Daoy (cell line): ENCODE results near the gene LRRC1. TPM values are rescaled to one million over a fixed set of nuclear protein-coding genes. Genes with fewer than 3 reads are reported as not detected.

Experiments
- DNase-seq: peaks from one replicate; pipeline ENCODE4 v3.0.0-alpha.2; 2015; ENCODE audit warnings: low read depth
- total RNA-seq: library from RNA; depleted of rRNA; stranded (reverse); fragments of >200 nt; shearing (Covaris generic); gene quantifications from 2 replicates; pipeline ENCODE4 v1.2.3, GENCODE V29; 2014

LRRC1 gene
- total RNA-seq, 1 experiment from 2014 or later, result 12.2 TPM

- DNase-seq, result no peak
Measured at GRCh38 chr6:53846250-53846649, 51.4 kb downstream of the LRRC1 start.

DNA sequence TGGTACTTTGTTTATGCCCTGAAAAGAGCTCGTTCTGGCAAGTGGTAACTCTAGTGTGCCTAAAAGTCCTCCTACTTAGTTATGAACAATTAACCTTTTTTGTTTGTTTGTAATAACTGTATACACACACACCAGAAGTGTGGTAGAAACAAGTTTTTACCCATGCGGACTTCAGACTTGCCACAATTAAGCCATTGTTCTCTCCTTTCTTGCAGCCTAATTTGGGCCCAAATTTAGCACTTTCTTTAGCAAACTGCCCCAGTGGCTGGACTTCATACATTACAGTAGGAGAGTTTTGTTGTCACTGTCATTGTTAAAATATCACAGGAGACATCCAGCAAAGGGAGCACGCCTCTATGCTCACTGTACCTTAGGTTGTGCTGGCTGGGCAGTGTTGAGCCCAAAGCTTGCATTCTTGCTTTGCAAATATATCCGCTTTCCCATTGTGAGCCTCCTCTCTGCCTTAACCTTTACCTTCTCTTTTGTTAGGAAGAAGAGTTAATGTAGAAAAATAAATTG is 53.0 kb downstream of the LRRC1 start:
- no peak for DNase-seq

GRCh38 chr6:53850527-53850926 is 55.7 kb downstream of the LRRC1 start:
- no peak for DNase-seq

- no peak for DNase-seq
Measured at GRCh38 chr6:53851561-53851960, 56.8 kb downstream of the LRRC1 start.

GRCh38 chr6:53852805-53853204 is 58.0 kb downstream of the LRRC1 start:
- DNase-seq, result no peak

DNA sequence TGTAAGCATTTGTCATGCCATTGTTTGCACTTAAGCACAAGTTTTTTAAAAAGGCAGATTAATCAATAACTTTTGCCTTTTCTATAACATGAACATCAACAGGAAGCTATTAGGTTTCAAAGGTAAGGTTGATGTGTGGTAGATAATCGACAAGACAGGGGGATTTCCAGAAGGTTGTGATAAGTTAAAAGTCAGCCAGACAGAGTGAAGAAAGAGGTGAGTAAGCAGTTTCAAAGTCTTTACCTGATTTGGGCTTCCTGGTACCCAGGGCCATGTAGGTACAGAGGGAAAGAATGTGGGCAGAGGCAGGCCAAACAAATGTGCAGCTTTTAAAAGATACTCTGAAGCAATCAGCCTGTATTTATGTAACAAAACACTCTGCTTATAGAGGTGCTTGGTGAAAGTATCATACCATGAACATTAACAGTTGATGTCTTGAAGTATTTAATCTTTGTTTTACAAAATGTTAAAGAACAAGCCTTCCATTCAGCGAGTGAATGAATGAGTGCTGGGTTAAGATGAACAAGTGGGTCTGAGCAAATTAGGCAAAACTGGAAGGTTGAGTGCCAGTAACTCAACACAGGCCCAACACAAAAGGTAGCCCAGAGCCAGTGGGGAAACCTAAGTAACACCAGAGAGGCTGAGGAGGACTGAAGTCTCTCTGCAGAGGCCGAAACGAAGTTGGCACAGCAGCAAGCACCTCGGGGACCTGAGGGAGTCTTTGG is 60.2 kb downstream of the LRRC1 start:
- no peak for DNase-seq

- no peak for DNase-seq
Measured at GRCh38 chr6:53855940-53856339, 61.1 kb downstream of the LRRC1 start.

- DNase-seq, result no peak
Measured at GRCh38 chr6:53857318-53858094, 62.7 kb downstream of the LRRC1 start.

- DNase-seq, result no peak
Measured at GRCh38 chr6:53858196-53858595, 63.4 kb downstream of the LRRC1 start.

DNA sequence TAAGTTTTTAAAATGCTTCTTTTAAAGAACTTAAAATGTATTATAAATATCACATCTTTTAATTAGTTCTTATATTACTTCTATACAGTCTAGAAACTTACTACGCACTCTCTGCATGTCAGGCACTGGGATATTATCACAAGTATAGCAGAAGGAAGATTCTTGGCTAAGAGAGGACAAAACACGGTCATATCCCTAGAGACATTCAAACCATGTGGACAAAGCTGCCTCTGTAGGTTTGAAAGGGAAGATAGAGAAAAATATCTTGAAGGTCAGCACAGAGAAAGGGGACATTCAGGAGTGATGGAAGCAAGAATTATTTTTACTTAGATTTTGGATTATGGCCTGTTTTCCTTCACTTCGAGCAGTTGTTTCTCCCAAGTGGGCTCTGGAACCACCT is 64.1 kb downstream of the LRRC1 start:
- no peak for DNase-seq

GRCh38 chr6:53860511-53860910 is 65.7 kb downstream of the LRRC1 start:
- no peak for DNase-seq

DNA sequence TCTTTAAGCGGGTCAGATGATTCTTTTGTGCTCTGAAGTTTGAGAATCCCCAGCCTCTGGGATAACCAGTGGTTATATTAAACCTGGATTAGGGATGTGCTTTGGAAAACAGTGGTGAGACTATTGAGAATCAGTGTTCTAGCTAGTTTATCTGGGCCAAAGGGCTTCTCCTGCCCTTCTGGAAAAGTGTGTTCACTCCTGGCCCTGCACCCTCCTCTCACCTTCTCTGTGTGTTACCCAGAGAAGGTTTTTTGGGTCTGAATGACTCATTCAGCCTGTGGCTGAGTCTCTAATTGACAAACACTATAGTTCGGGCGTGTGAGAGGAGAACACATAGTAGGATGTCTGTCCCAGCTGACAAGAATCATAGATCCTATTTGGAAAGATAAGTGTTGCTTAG is 66.7 kb downstream of the LRRC1 start:
- no peak for DNase-seq

GRCh38 chr6:53862662-53863462 is 68.1 kb downstream of the LRRC1 start:
- DNase-seq, result peak; percentile 25

GRCh38 chr6:53864781-53865180 is 70.0 kb downstream of the LRRC1 start:
- DNase-seq, result no peak

DNA sequence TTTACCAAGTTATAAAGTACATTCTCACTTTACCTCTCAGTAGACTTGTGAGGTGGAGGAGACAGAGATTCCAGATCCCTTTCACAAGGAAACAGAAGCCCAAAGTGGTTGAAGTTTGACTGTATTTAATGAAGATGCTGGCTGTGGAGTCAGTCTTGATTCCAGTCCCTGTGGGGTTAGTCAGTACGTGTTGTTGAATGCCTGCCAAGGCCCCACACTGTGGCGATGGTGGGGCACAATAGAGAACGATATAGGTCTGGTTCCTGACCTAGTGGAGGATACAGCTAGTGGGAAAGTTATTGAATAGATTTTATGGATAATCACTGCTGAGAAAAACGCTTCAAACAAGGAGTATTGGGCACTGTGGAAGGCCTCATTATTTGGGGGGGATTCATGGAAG is 71.4 kb downstream of the LRRC1 start:
- DNase-seq, result peak; percentile 52

GRCh38 chr6:53868626-53869025 is 73.8 kb downstream of the LRRC1 start:
- no peak for DNase-seq

- no peak for DNase-seq
Measured at GRCh38 chr6:53869964-53870363, 75.2 kb downstream of the LRRC1 start.

DNA sequence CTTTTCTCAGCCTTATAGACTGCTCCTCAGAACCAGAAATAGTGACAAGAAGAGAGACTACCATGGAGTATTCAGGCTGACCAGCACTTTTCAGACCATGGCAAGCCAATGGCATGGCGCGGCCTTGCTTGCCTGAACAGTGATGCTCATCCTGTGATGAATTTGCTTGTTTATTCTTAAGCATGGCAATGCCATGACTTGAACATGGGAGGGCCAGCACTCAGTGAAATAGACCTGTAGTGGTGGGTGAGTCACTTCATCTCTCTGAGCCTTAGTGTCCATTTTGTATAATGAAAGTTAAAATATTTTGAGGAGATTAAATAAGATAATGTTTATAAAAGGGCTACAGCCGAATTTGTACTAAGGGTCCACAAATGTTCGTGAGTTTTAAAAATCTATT is 79.1 kb downstream of the LRRC1 start:
- DNase-seq, result no peak

GRCh38 chr6:53874964-53875363 is 80.2 kb downstream of the LRRC1 start:
- no peak for DNase-seq

GRCh38 chr6:53877151-53877550 is 82.3 kb downstream of the LRRC1 start:
- DNase-seq, result no peak

DNA sequence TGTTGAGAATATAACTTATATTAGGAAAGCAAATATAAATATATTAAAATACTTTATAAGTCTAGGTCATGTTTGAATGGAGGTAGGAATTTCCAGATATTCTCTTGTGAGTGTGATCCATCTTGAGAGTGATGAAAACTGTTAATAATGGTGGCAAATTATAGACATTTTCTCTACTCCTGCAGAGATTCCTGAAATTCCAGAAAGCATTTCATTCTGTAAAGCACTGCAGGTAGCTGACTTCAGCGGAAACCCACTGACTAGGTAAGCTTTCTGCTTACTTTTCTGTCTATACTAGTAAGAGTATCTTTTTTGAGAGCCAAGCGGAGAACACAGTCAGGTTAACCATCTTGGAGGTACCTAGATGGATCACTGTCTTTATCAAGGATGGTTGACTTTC is 84.0 kb downstream of the LRRC1 start:
- DNase-seq, result no peak

DNA sequence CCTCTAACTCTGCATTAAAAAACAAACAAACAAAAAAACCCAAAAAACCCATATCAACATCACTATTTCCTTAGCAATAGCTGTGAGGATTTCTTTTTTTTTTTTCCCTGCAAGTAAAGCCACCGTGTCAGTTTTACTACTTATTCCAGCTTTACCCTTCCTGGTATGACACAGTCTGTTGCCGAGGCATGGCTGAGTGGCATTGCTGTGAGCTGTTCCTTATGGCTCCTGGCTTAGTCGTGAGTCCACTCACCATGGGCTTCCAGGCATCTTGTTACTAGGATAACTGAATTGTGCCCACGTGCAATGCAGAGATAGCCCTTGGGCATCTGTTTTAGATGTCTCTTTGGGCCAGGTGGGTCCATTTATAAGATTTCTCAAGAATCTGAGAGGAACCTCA is 84.8 kb downstream of the LRRC1 start:
- no peak for DNase-seq
